HG03442 (cell line): ENCODE results near the gene TAC4.

ENCODE experiments used
- ATAC-seq: cut with Tn5 transposase; IDR thresholded peaks from one replicate; pipeline ENCODE4 v1.9.1; 2021; ENCODE audit warnings: mild to moderate bottlenecking, moderate library complexity; ENCODE audit not compliant: unreplicated experiment

The TAC4 gene, protein sequence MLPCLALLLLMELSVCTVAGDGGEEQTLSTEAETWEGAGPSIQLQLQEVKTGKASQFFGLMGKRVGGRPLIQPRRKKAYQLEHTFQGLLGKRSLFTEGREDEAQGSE

DNA sequence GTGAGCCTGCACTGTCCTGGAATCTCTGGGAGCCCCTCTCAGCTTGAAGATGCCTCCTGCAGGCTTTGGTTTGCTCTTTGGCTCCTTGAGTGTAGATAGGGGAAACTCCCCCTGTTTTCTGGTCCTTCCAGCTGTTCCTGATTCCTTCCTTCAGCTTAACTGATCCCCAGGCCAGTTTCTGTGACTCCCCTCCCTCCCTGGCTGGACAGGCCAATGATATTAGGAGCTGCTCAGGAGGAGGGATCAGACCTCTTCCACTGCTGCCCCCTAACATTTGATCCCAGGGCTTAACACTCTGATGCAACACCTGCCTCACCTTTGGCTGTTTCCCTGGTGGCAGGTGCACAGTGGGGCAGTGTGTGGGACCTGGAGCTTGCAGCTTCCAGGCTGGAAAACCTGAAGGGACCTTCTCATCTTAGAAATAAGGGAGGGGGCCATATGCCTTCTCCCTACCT is at the start of gene TAC4:
Gene TAC4 (minus strand): TSS at position 51 of the 455 bp plus-strand sequence. CDS start 52 bp downstream, outside the sequence.
- no peak for ATAC-seq

DNA sequence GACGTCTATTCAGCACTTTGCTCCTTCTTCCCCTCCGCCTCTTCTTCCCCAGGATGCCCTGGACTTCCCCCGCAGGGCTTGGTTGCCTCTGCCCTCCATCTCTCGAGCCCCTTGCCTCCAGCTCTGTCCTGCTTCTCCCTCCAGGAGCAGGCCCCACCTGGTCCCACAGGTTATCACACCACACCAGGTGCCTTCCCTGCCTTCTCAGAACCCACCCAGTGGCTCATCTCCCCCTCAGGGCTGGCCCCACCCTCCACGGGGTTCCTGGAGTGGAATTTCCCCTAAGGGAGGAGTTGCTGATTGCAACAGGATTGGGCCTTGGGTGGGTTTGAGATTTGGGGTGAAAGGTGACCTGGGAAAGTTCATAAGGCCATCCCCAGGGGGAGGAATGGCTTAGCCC is 49.0 kb upstream of the TAC4 start:
- no peak for ATAC-seq

DNA sequence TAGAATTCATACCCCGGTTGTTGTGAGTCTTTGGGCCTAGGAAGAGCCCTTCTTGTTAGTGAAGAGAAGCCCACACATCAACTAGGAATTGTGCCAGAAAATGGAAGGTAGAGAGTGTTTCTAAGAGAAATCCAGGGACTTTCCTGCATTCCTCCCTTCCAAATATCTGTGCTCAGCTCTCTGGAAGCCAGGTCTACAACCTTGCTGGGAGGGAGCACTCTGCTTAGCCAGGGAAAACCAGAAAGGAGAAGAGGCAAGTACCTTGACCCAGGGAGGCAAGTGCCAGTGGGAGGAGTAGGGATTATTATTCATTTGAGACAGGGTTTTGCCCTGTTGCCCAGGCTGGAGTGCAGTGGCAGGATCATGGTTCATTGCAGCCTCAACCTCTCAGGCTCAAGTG is 48.4 kb upstream of the TAC4 start:
- no peak for ATAC-seq

DNA sequence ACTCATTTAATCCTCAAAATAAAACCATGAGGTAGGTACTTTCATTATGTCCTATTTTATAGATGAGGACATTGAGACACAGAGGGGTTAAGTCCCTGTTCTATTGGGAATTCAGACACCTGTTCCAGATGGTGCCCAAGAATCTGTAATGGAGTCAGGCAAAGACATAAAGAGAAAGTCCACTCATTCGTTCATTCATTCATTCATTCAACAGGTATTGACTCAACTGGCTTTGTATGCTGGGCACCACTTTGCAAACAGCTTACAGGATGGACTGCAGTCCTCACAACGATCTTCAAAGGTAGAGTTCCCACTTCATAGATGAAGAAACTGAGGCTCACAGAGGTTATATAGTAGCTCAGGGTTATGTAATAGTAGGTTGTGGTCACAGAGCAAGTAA is 47.9 kb upstream of the TAC4 start:
- no peak for ATAC-seq

DNA sequence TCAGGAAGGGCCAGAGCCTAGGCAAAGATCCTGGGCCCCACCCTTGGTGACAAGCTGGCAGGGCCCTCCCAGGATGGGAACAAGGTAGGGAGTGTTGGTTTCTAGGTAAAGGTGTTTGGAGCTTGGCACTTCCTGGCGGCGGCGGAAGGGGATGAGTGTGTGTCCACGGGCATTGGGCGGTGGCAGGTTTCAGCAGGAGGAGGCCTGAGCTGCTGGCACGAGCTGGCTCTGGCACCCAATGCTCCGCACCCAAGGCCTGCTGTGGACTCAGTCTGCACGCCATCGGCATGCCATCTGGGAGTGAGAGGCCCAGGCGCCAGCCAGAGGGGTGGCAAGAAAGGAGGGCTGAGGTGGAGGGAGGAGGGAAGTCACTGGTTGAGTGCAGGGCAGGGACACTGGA is 46.9 kb upstream of the TAC4 start:
- no peak for ATAC-seq

DNA sequence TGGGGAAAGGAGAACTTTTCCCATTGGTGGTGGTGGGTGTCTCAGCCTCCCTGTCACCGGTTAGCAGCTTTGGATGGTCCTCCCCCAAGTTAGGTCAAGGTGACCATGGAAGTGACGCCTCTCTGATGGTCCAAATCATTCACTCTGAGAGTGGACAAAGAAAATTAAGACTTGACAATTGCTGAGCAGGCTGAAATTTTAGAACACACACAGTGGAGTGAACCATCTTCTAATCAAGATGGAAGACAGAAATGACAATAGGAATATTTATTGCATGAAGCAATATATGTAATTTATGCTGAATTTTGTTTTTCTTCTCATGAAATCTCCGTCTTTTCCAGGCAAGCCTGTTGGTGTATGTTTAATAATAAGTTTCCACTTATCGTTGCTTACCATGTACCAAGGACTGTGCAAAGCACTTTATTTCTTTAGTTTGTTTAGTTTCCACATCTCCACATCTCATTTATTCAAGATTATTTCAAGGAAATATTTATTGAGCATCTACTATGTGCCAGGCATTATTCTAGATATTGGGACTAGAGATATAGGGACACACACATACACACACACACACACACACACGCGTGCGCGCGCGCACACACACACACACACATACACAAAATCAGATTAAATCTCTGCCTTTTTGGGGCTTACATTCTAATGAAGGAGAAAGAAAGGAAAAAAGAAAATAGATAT is 44.0 kb upstream of the TAC4 start:
- no peak for ATAC-seq

DNA sequence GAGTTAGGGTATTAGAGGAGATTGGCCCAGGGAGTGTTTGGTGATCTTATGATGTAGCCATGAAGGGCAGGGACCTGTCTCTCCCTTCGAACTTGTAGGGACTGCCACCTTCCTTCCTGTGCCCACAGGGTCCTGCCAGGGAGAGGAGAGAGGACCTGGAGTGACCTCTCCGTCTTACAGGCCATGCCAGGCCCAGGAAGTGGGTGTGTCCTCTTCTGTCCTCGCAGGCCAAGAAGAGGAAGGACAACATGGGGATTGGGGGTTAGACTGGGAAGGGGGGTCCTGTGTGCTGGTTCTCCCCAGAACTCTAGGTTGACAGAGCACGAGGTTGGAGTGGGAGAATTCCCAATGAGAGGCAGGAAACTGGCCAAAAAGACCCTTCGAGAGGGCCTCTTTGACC is 43.4 kb upstream of the TAC4 start:
- ATAC-seq, result no peak

DNA sequence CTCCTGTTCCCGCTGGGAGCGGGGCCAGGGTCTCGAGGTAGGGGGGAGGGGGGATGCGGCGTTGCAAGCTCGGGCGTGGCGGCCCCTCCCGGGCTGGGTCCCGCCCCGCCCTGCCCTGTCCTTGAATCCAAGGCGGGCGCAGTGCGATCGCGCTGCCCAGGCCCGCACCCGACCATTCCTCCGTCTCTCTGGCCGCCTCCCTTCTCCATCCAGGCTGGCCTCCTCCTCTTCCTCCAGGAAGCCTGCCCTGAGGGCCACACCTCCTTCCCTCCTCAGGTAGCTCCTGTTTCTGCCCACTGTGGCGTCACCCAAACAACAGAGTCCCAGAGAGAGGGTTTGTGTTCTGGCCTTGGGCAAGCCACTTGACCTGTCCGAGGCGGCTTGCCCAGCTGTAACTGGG is 43.0 kb upstream of the TAC4 start:
- ATAC-seq, result no peak

DNA sequence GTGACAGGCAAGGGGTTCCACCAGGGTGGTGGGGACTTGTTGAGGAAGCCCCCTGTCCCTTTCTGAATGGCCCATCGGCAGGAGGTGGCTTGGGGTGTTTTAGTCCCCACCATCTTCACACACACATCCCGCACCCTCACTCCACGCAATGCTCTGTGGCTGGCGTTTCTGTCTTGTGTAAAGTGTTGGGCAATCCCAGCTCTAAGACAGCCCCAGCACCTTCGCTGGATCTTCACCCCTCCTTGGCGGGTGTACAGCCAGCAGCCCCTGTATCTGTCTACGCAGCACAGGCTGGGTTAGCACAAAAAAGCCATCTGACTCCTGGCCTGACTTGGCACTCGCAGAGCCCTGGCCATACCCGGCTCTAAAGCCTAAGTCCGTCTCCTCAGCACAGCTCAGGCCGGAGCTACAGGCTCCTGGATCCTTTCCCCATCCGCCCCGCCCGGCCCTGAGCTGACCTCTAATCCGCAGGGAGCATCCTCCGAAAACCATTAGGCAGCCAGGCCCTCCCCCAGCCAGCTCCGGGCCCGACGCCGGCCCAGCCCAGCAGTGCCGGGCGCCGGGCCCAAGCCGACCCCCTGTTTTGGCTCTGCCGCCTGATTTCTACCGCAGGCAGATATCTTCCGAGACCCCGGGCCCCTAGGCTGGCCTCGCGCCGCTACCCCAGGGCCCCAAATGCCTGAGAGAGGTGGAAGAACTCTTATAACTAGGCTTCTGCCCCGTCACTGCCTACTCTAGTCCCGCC is 42.4 kb upstream of the TAC4 start:
- no peak for ATAC-seq

DNA sequence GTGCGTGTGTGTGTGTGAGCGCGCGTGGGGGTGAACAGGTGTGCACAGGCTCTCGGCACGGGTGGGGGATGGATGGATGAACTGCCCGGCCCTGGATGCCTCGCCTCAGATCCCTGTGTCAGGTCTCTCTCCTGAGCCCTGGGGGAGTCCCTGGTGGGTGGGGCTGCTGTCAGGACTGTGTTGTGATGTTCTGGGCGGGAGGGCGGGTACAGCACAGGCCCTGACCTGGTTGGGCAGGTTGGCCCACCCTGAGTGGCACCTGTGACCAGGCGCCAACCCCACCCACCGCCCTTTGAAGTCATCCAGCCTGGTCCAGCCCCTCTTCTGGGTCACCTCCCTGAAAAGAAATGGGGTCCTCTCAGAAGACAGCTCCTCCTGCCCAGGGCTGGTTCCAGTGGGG is 41.6 kb upstream of the TAC4 start:
- no peak for ATAC-seq

DNA sequence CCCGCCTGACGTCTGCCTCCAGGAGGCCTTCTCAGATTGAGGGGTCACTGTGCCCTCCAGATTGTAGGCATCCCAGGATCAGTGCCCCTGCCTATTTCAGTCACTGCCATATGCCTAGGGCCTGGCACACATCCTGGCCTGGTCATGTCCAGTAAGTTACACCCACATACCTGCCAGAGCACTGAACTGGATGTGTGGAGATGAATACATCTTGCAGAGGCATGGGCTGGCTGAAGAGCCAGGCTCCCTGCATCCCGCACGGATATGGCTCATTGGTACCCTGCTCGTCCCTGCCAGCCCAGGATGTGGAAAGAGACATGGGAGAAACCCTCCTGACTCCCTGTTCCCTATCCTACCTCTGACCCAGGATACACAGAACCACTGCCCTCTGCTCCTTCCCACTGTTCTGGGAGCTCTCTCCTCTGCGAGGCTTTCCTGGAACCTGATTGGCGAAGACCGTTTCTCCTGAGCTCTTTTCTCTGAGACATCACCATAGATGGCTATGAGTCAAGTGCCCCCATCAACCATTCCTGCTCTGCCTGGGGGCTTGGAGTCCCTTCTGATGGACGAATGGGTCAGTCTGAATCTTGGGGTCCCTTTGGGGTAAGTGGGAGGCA is 40.0 kb upstream of the TAC4 start:
- ATAC-seq, result no peak

DNA sequence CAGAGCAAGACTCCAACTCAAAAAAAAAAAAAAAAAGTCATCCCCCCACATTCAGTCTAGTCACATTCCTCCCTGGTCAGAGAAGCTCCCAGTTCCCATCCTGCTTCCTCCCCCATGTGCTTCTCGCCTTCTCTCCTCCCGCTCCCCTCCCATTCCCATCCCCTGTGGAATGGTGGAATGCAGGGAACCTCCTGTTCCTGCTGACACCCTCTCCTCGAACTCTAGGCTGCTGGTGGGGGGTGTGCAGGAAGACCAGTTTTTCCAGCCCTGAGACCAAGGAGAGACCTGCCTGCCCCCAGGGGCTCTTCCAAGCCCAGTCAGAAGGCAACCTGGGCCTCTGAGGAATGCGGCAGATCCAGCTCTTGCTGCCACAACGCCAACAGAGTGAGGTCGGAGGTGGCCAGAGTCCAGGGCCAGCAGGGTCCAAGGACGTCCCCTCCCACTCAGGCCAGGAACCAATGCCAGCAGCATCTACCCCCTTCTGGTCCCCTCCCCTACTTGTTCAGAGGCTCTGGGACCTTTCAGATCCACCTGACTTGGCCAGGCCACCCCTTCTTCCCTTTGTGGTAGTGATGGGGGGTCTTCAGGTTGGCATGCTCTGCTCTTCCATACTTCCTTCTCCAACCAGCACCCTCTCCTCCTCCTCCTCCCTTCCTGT is 39.3 kb upstream of the TAC4 start:
- ATAC-seq, result no peak

DNA sequence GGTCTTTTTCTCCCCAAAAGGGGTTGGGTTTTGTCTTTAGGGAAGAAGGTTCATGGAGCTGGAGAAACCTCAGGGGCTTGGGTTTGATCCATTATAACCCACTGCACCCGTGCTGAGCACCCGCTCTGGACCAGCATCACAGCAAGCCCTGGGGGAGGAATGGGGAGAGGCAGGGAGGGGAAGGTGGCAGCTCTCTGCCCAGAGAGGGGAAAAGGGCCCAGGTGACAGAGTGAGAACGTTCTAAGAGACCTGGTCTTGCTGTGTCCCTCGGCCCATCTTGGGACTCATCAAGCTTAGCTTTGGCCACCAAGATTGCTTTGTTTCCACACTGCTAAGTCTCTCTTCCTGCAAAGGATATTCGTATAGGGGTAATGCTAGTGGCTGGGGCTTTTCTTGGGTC is 38.2 kb upstream of the TAC4 start:
- ATAC-seq, result no peak

DNA sequence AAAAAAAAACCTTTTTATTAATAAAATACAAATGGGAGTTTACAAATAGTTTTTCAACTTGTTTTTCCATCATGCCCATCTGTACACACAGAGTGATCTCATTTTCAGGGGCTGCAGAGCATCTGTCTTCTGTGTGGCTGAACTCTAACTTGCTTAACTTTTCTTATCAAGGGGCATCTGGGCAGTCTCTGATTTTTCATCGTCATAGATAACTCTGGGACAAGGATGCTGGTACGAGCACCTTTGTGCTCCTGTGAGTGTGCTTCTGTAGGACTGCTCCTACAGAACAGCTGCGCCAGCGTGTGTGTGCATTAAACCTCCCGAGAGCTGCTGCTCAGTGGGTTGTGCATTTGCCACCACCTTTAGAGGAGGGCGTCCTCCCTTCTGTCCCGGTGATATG is 34.6 kb upstream of the TAC4 start:
- ATAC-seq, result no peak

DNA sequence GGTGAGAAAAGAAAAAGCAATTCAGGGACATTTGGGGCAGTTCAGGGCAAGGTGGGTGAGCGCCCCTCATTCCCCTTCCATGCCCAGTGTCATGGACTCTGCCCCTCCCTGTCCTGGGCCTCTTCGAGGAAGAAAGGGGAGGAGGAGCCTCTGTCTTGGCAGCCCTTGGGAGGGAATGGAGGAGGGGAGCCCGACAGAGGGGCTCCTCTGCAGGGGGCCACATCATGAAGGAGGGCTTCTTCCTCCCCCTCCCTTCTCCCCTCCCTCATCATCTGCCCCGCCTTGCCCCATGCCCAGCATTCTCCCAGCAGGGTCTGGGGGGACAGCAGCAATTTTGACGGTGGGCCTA is 33.2 kb upstream of the TAC4 start:
- no peak for ATAC-seq

DNA sequence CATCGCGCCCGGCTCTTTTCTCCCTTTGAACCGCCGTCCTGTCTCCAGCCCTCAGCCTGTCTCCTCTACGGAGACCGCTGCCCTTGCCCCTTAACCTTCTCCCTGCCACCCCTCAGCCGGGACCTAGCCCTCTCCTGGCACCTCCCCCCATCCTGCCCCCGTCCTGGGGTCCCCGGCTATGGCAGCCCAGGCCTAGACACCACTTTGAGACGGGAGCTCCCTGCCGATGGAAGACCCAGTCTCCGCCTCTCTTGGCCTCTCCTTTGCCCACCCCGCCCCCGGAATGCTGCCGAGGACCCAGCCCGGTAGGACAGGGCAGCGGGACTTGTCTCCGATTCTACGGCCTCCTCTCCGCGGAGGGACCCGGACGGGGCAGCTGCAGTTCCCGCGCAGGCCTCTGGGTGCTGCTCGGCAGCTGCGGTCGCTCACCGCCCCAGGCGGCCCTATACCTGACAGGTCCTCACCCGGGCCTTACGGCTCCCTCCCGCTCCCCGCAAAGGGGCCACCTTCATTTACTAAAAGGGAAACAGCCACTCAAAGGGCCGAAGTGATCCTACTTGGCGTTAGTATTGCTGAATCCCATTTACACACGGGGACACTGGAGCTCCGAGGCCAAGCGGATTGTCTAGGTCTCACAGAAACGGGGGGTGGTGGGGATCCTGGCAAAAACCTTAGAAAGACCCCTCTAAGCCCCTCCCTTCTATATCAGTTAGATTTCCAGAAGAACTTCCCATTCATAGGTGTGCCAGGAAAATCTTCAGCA is 32.6 kb upstream of the TAC4 start:
- ATAC-seq, result no peak

DNA sequence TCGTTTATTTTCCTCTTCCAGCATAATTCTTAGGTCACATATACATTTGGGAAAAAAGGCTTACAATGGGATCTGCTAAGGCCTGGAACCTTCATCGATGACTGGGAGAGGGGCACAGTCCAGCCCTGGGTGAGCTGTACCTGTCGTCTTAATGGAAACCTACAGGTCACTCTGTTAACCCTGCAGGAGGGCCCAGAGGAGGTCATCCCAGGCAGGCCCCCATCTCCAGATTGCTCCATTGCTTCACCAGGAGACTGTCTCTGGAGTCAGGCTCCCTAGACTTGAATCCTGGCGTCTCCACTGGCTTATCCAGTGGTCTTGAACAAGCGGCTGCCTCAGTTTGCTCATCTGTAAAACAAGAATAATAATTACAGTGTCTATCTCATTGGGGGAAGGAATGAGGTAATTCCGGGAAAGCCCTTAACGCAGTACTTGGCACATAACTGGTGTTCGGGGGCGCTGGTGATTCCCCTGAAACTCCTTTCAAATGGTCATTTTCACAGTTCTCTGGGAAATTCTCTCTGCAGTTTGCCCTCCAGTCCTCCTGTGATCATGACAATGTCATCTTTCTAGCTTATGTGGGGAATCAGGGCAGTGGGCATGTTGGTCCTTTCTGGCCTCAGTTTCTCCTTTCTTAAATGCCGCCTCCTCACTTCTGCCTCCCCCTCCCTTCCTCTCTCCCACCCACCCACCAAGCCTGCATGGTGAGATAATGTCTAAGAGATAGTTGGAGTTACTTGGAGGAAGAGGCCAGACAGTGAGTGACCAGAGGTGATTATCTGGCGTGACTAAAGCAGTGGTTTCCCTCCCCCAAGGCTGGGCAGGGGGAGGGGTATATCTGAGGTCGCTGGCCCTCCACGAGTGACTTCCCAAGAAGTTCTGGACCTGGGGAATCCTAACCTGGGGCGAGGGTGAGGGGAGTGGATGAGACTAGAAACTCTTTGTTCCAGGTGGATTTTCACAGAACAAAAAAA is 31.3 kb upstream of the TAC4 start:
- ATAC-seq, result no peak

DNA sequence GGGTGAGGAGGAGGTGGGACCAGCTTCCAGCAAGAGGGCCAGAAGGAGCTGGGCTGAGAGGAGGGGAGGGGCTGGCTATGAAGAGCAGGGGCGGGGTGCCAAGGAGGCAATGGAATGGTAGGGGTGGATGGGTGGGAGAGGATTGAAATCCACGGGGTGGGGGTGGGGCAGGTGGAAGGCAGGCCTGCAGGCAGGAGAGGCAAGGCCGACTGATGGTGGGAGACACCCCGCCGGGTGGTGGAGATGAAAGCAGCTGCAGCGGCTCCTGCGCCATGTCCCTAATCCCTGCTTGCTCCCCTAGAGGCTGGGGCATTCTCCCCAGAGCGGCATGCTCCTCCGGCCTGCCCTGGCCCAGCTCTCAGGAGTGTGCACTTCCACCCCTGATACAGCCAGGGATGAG is 27.8 kb upstream of the TAC4 start:
- ATAC-seq, result no peak

DNA sequence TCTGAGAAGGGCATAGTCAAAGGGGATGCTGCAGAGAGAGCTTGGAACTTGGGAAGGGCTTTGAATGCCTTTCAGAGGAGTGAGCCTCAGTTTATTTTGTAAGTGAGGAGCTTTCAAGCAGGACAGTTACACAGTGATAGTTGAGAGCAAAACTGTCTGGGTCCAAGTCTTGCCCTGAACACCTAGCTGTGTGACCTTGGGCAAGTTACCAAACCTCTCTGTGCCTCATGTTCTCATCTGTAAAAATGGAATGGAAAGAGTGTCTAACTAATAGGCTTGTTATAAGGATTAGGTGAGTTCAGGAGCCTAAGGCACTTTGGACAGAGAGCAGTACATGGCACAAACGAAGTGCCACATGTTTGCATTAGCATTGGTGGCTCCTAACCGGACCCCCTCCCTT is 27.0 kb upstream of the TAC4 start:
- no peak for ATAC-seq

DNA sequence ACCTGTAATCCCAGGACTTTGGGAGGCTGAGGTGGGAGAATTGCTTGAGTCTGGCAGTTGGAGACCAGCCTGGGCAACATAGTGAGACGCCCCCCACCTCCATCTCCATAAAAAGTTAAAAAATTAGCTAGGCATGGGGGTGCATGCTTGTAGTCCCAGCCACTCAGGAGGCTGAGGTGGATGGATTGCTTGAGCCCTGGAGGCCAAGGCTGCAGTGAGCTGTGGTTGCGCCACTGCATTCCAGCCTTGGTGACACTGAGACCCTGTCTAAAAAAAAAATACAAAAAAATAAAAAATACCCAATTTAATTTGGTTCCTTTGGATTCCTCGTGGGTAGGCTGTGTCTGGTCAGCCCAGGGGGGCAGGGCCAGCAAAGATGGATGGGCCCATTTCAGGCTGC is 26.1 kb upstream of the TAC4 start:
- no peak for ATAC-seq
